GM18502 (cell line): Measurements from ENCODE around the gene KRT33A.
"Not testable (repeated sequence)": the region's sequence is repeated elsewhere in the genome, so short reads cannot be mapped to it uniquely, and the experiment has no call there.

ENCODE experiments used
- ATAC-seq: cut with Tn5 transposase; IDR thresholded peaks from one replicate; pipeline ENCODE4 v1.9.1; 2021; ENCODE audit warnings: mild to moderate bottlenecking; ENCODE audit not compliant: unreplicated experiment, poor library complexity

The KRT33A gene

DNA sequence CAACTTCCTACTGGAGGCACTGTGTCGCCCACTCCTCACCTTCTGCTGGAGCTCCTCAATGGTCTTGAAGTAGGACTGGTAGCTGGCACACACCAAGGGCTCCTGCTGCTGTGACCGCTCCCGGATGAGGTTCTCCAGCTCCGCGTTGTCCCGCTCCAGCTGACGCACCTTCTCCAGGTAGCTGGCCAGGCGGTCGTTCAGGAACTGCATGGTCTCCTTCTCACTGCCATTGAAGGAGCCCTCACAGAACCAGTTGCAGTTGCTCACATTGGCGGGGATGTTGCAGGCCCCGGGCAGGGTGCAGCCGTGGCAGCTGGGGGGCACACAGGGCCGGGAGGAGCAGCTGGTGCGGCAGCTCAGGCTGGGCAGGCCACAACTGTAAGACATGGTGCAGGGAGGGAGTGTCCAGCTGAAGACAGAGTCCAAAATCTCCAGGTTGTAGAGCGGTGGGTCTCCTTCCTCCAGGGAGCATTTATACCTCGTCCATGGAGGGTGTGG is at the start of gene KRT33A:
Gene KRT33A, minus strand, starts transcription at position 448 of the 498 bp plus-strand sequence. Its CDS starts 61 bp downstream, at position 387.
- ATAC-seq: not testable (repeated sequence)

DNA sequence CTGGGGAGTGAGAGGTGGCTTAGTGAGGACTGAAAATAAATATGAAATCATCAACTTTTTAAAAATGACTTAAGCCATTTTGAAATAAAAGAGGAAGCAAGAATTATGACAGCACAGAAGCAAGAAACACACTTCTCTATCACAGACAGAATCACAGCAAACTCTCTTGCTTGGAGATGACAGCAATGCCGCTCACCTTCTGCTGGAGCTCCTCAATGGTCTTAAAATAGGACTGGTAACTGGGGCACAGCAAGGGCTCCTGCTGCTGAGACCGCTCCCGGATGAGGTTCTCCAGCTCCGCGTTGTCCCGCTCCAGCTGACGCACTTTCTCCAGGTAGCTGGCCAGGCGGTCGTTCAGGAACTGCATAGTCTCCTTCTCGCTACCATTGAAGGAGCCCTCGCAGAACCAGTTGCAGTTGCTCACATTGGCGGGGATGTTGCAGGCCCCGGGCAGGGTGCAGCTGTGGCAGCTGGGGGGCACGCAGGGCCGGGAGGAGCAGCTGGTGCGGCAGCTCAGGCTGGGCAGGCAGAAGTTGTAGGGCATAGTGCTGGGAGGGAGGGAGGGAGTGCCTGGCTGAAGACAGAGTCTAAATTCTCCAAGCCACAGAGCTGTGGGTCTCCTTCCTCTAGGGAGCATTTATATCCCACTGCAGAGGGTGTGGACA is 46.5 kb upstream of the KRT33A start, which contains the start of gene KRT31:
Gene KRT31, minus strand, starts transcription at position 613 of the 665 bp plus-strand sequence. Its CDS starts 69 bp downstream, at position 544.
- ATAC-seq: no peak

DNA sequence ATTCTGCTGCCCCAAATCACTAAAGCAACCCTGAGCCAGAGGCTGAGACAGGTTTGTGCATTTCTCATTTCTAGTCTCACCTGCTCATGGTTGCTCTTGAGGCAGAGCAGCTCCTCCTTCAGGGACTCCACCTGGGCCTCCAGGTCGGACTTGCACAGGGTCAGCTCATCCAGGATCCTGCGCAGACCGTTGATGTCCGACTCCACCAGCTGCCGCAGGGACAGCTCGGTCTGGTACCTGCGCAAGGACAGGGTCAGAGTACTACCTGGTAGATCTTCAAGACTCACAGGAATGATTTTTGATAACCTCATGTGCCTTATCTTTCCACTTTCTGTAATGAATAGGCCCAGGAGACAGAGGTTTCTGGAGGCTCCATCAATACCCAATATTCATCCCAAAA is 45.7 kb upstream of the KRT33A start:
- no peak for ATAC-seq

DNA sequence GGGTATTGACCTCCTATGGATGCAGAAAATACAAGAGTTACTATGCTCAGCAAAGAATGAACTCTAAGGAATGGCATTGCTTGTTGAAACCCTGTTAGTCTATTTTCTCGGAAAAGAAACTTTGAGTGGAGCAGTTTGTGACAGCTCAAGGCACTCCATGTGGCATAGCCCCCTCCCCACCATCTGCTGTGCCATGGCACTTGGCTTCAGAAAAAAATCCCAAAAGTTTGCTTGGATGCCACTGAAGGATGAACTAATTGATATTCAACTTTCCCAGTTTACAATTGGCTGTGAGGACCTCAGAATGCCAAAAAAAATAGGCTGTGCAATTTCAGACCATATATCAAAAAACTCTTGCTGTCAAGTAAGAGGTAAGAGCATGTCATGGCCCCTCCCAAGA is 45.0 kb upstream of the KRT33A start:
- ATAC-seq: no peak

DNA sequence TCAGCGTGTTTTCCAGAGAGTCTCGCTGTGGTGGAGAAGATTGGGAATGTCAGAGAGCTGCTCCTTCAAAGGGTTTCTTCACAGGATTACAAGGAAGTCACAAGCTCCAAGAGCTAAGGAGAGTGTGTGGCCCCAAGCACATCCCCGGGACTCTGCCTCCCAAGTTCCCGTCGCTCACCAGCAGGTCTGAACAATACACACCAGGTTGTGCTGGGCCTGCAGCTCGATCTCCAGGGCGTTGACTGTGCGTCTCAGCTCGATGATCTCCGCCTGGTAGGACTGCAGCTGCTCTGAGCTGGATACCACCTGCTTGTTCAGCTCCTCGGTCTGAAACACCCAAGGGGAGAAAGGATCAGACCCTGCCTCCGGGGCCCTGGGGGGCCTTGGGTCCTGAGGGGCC is 44.4 kb upstream of the KRT33A start:
- not testable (repeated sequence) for ATAC-seq

DNA sequence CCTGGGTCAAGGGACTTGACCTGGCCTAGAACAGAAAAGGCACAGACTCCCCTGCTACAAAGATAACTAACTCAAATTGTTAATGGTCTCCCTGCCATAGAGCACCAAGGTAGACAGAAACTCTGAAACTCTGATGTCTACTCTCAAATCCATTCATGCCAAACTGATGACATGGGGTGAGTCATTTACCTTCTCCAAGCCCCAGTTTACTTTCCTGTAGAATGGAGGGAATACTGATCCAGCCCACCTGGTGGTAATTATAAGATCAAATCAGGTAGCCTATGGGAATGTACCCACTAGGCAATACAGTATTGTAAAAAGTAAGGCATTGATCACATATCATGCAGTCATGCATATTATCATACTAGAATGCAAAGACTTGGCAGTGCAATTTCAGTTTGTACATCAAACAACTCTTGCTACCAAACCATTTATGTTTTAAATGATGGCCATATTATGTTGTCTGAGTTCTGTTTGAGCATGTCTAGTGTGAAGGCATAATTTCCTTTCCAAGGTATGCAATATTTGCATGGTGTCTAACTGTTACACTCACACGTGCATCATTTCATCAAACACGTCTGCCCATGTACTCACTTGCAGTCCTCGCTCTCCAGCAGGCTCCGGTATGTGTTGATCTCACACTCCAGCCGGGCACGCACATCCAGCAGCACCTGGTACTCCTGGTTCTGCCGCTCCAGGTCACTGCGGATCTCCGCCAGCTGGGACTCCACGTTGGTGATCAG is 43.8 kb upstream of the KRT33A start:
- ATAC-seq: no peak

DNA sequence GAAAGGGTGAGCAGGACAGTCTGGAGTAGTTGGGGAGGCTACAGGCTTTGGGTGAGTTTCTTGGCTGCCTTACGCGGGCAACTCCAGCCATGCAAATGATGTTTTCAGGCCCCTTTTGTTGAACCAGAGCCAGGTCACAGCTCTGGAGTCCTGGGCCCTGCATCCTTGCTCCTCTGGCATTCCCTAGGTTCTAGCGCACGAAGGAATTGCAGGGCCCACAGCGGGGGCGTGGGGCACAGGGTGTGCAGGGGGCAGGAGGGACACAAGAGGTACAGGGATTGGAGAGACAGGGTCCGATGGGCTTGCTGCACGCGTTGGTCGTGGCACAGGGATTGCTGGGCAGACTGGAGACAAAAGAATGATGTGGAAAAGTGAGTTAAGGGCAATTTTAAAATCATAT is 43.2 kb upstream of the KRT33A start:
- ATAC-seq: no peak

DNA sequence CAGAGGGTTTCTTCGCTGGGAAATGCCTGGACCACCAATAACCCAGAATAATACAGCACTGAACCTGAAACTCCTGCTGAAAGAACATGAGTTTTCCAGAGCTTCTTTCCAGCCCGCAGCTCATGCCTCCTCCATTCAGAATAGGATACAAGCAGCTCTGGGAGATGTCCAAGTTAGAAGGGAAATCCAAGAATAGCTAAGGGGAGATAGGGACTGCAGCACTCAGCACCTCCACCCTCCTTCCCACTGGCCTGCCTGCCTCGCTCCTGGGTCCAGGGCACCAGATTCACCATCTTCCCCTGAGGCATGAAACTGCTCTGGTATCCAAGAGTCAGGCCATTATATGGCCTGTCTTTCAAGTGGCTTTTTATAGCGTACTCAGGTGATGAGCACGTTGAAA is 42.7 kb upstream of the KRT33A start:
- ATAC-seq: no peak

DNA sequence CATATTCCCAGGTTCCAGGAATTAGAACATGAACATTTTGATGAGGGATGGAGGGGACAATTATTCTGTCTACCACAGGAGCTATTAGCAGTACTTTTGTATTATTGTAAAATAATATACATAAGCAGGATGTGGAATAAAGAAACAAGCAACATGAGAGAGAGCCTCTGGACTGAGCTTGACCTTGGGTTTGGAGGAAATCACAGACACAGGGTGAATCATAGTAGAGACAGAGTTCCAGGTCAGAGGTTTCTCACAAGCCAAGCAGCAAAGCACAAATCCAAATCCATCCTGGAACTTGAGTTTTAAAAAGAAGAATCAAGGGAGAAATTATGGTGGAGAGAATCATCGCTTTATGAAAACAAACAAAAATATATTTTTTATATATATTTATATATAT is 41.6 kb upstream of the KRT33A start:
- ATAC-seq: no peak

DNA sequence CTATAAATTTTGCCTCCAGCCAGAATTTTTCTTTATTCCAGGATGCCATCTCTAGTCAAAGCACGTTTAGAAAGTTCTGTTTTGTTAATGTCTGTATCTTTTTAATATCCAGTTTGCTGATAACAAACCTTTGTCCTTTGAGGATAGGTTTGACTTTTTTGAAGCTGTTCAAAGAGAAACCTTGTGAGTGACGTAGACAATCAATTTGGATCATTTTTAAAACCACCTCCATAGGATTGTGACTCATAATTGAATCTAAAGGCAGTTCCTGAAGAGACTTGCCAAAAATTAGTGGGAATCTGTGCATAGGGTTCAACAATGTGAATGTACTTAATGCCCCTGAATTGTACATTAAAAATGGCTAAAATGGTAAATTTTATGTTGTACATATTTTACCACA is 40.9 kb upstream of the KRT33A start:
- no peak for ATAC-seq

DNA sequence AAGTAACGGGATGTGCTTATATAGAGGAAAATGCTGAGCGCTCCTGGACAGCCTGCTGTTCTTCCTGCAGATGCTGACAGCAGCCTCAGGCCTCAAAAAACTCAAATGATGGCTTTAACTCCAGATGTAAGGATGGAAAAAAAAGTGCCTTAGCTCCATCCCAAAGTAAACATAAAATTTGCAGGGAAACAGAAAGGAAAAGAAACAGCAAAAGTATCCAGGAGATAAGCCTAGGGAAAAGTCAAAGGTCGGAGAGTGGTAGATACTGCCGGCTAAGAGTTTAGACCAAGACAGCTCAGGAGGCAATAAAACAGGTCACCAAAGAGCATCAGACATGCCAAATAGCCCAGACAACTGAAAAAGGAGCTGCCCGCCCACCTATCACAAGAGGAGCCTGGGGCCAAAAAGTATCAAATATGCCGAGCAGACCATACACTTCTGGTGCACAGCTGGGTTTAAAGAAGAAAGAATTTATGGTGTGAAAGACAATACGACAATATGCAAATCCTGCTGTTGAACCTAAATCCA is 39.8 kb upstream of the KRT33A start:
- no peak for ATAC-seq

DNA sequence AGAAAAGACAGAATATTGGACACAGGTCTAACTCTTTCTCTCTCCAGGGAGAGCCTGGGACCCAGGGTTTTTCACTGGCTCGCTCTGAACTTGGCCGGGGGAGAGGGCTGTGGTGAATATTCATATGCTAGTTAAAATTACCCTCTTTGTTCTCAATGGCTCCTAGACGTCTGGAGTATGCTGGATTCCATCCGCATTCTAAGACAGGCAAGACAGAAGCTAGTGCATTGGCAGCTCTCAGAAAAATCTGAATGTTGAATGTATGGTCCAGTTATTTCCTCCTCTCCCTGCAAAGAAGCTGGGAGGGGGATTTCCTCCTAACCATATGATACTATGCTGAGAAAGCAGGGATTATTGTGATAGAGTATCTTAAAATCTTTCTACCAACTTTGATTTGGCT is 37.0 kb upstream of the KRT33A start:
- no peak for ATAC-seq

DNA sequence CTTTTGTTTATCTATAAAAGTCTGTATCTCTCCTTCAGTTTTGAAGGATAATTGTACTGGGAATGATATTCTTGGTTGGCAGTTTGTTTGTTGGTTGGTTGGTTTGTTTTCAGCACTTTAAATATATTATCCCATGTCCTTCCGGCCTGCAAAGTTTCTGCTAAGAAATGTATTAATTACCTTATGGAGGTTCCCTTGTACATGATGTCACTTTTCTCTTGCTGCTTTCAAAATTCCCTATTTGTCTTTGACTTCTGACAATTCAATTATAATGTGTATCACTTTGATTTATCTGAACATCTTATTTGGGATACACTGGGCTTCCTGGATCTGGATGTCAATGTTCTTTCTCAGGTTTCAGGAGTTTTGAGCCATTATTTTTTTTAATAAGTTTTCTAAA is 35.6 kb upstream of the KRT33A start:
- no peak for ATAC-seq

DNA sequence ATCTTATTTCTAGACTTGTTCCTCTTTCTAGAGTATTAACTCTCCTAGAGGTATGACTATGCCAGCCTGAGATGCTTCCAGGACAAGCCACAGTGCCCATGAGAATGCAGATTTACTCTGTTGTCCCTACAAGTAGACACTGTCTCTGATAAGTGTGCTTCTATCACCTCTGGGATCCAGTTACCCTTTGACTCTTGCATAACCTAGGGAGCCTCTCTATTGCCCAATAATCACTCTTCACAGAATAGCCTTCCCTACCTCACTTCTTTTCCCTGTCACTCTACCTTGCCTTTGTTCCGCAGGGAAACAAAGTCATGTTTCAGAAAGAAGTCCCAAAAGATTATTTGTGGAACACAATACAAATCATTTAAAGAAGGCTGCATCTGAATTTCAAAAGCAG is 33.1 kb upstream of the KRT33A start:
- ATAC-seq: no peak

DNA sequence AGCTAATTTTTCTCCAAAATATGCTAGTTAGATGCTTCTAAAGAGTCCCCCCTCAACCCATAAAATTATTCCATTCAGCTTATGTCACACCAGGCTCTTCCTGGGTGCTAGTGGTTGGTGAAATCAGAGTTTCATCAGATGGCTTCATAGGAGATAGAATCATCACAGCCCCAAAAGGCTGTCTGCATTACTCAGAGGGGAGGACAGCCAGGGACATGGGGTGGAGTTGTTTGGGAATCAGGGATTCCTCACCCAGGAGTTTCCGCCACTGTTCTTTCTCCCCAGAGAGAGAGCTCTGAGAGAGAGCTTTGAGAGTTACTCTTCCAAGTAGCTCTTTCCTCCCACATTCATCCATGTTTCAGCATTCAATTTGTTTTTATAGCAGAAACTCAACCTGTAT is 31.8 kb upstream of the KRT33A start:
- ATAC-seq: no peak

DNA sequence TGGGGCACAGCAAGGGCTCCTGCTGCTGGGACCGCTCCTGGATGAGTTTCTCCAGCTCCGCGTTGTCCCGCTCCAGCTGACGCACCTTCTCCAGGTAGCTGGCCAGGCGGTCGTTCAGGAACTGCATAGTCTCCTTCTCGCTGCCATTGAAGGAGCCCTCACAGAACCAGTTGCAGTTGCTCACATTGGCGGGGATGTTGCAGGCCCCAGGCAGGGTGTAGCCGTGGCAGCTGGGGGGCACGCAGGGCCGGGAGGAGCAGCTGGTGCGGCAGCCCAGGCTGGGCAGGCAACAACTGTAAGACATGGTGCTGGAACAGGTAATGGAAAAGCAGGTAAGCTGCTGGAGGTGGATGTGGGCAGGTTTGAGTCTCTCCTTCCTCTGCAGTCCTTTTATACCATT is 31.3 kb upstream of the KRT33A start, which contains the start of gene KRT34:
Gene KRT34, minus strand, starts transcription at position 364 of the 400 bp plus-strand sequence. Its CDS starts 60 bp downstream, at position 304.
- not testable (repeated sequence) for ATAC-seq

DNA sequence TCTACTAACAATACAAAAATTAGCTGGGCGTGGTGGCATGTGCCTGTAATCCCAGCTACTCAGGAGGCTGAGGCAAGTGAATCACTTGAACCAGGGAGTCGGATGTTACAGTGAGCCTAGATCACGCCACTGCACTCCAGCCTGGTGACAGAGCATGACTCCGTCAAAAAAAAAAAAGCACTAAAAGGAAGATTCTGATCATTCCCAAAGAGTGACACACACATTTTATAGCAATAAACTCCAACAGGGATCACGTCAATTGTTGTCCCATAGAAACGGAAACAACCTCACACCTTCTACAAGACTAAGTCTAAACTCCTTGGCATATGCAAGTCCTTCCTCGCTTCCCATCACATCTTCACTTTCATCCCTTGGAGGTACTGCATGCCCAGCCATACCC is 29.5 kb upstream of the KRT33A start:
- not testable (repeated sequence) for ATAC-seq

DNA sequence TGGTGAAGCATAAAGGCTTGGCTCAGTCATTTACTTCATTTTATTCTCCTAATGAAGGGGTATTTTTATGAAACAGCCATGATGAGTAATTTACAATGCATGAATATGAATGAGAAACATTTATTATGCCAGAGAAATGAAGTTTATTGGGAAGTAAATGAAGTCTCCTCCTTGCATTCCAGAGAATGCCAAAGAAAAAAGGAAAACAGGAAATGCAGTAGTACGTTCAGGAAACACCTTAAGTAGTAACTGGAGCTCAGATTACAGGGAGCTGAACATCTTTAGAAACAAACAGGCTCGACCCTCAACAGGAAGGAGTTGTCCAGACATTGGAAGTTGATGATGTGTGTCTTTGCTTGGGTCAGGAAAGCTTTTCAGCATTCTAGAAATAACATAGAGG is 26.9 kb upstream of the KRT33A start:
- ATAC-seq: no peak

DNA sequence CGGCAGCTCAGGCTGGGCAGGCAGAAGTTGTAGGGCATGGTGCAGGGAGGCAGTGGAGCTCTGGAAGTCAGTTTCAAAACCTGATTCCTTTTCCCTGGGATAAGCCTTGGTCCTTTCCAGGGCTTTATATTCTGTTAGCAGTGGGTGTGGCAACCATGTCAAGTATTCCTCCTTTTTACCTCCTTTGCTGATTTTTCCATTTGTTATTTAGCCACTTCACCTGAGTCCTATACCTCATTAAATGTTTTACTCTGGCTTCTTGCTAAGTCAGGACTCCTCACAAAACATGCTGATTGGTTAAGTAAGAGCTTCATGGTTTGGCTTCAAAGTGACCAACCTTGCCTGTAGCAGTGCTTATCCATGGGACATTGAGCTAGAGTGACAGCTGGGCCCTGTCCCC is 19.1 kb upstream of the KRT33A start, which contains the start of gene KRT33B:
Gene KRT33B, minus strand, starts transcription at position 101 of the 400 bp plus-strand sequence. Its CDS starts 63 bp downstream, at position 38.
- ATAC-seq: no peak

DNA sequence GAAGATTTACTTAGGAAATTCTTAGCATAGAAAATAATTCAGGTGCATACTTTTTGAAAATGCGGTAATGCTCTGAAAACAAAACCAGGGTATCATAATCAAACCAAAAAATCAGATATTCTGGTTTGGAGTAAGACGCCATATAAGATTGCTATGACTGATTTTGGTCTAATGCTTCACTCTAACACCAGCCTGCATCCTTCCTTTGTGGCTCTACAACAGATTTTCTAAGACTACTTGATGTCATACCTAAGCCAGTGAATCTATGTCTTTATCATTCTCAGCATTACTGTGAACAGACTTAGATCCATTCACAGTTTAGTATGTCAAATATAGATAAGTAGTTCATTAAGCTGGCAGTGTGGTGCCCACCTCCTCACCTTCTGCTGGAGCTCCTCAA is 18.4 kb upstream of the KRT33A start:
- ATAC-seq: no peak

DNA sequence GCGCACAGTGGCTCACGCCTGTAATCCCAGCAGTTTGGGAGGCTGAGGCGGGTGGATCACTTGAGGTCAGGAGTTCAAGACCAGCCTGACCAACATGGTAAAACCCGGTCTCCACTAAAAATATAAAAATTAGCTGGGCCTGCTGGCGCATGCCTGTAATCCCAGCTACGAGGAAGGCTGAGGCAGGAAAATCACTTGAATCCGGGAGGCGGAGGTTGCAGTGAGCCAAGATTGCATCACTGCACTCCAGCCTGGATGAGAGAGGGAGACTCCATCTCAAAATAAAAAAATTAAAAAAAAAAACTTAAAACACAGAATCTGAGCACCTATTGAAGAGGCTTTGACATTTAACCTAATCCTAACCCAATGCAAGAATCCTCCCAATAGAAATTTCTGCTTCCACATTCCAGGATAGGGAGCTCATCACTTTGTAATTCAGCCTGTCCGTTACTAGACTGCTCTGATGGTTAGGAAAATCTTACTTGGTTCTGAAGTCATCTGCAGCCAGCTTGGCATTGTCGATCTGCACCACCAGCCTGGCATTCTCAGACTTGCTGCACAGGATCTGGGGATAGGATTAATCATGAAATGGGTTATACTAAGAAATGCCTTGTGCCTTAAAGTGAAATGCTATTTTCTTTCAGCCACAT is 16.9 kb upstream of the KRT33A start:
- no peak for ATAC-seq
